Activated CD8-positive, alpha-beta T cell treated with anti-CD3 and anti-CD28 coated beads, Interleukin-2, amount 10 ng/mL, durations not matched to agents 7 days and 5 days (primary cell): ENCODE measurements around the gene RPS3A. TPM values are rescaled to one million over a fixed set of nuclear protein-coding genes. Genes with fewer than 3 reads are reported as not detected.

Source experiments
- ATAC-seq: fragments of 150-1000 bp; cut with Tn5 transposase; one replicate; pipeline ENCODE4 v1.10.0; 2021; ENCODE audit warnings: moderate library complexity
- CTCF ChIA-PET: fragments of 350-600 bp; sonication (Branson Sonifier 250); formaldehyde crosslinking; loops from one replicate; lab custom pipeline; 2021; ENCODE audit warnings: antibody characterized with exemption; lab: Charles Lee
- POLR2A ChIA-PET: fragments of 350-600 bp; sonication (Branson Sonifier 250); formaldehyde crosslinking; loops from one replicate; lab custom pipeline; 2021; ENCODE audit warnings: antibody characterized with exemption; lab: Charles Lee
- DNase-seq: peaks from one replicate; pipeline ENCODE4 v3.0.0-alpha.2; 2020
- H3K27ac Mint-ChIP-seq: one replicate; pipeline ENCODE4 v1.8.0; 2021; ENCODE audit warnings: mild to moderate bottlenecking, mixed read lengths
- H3K27me3 Mint-ChIP-seq: one replicate; pipeline ENCODE4 v1.8.0; 2021; ENCODE audit warnings: low read depth, mixed read lengths
- H3K36me3 Mint-ChIP-seq: one replicate; pipeline ENCODE4 v1.8.0; 2021; ENCODE audit warnings: low read depth, mixed read lengths
- H3K4me1 Mint-ChIP-seq: one replicate; pipeline ENCODE4 v1.8.0; 2021; ENCODE audit warnings: low read depth, mixed read lengths
- H3K4me3 Mint-ChIP-seq: one replicate; pipeline ENCODE4 v1.8.0; 2021; ENCODE audit warnings: mild to moderate bottlenecking, mixed read lengths
- H3K9me3 Mint-ChIP-seq: one replicate; pipeline ENCODE4 v1.8.0; 2022; ENCODE audit warnings: mixed read lengths; ENCODE audit not compliant: insufficient read depth
- total RNA-seq, 2 experiments: library from RNA; stranded (reverse); gene quantifications; one replicate each; pipeline ENCODE4 v1.2.3, GENCODE V29; 2021

RPS3A gene
- total RNA-seq, 2 experiments from 2014 or later: 1,540 to 1,580 TPM

DNA sequence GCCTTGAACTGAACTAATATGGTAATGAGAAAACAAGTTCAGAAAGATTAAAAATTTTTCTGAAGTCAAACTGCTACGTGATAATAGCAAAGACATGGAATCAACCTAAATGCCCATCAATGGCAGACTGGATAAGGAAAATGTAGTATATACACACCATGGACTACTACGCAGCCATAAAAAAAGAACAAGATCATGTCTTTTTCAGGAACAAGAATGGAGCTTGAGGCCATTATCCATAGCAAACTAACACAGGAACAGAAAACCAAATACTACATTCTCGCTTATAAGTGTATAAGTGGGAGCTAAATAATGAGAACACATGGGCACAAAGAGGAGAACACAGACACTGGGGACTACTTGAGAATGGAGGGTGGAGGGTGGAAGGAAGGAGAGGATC is 4.3 kb upstream of the RPS3A start:
- no peak overlapping the region for H3K4me3 Mint-ChIP-seq
- DNase-seq (no peak), ATAC-seq (no peak)
- CTCF ChIA-PET: no interaction called here
- H3K36me3 Mint-ChIP-seq: peaks cover 8% of the 10 kb centered on the region
- no peaks in the 10 kb centered on the region for H3K9me3 Mint-ChIP-seq
- no peak overlapping the region for H3K27ac Mint-ChIP-seq
- POLR2A ChIA-PET: no interaction called here
- H3K4me1 Mint-ChIP-seq: peaks cover 15% of the 10 kb centered on the region
- peaks cover 6% of the 10 kb centered on the region for H3K27me3 Mint-ChIP-seq

DNA sequence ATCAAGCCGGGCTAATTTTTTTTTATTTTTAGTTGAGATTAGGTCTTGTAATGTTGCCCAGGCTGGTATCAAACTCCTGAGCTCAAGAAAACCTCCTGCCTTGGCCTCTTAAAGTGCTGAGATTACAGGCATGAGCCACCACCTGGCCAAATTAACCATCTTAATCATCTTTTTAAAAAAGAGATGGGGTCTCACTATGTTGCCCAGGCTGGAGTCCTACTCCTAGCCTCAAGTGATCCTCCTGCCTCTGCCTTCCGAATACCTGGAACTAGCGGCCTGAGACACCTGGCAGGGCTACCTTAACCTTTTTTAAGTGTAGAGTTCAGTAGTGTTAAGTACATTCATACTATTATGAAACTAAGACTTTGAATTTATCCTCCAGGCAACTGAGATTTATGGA is 1.7 kb upstream of the RPS3A start:
- DNase-seq (no peak), ATAC-seq (no peak)
- CTCF ChIA-PET: interaction anchor here (0.9 kb wide), 1 partner anchor 230 kb away, joined by 4 read pairs; no protein-coding TSS in a partner anchor
- Mint-ChIP-seq H3K36me3 (peaks cover 34% of the 10 kb centered on the region), H3K27ac (peak overlapping the region; percentile 99), H3K4me3 (peak overlapping the region; percentile 34), H3K9me3 (no peaks in the 10 kb centered on the region), H3K4me1 (peaks cover 34% of the 10 kb centered on the region), H3K27me3 (peaks cover 4% of the 10 kb centered on the region)
- POLR2A ChIA-PET: interaction anchor here (2.1 kb wide), 1 partner anchor 82 kb away, joined by 7 read pairs; no protein-coding TSS in a partner anchor

DNA sequence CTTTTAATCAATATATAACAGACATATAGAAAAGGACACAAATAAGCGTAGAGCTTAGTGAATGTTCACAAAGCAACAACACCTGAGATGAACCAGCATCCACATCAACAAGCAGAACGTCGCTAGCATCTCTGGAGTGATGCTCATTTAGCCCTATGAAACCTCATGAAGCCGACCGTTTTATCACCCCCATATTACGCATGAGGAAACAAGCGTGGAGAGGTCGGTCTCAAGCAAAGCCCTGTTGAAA is 524 bp upstream of the RPS3A start:
- Mint-ChIP-seq H3K4me1 (peaks cover 40% of the 10 kb centered on the region), H3K4me3 (peak overlapping the region; percentile 86), H3K27ac (peak overlapping the region; percentile 99), H3K36me3 (peaks cover 41% of the 10 kb centered on the region), H3K9me3 (no peaks in the 10 kb centered on the region), H3K27me3 (peaks cover 4% of the 10 kb centered on the region)
- ChIA-PET POLR2A (interaction anchor here (0.6 to 2.1 kb wide), 9 partner anchors 8 to 1681 kb away, joined by 3 to 7 read pairs (median 3); partner anchors contain the start of genes ARFIP1, LRBA and TIGD4), CTCF (interaction anchor here (0.7 to 1.3 kb wide), 3 partner anchors 9 to 85 kb away, joined by 3 to 4 read pairs (median 4); no protein-coding TSS in a partner anchor)
- no peak for DNase-seq
- no peak for ATAC-seq

DNA sequence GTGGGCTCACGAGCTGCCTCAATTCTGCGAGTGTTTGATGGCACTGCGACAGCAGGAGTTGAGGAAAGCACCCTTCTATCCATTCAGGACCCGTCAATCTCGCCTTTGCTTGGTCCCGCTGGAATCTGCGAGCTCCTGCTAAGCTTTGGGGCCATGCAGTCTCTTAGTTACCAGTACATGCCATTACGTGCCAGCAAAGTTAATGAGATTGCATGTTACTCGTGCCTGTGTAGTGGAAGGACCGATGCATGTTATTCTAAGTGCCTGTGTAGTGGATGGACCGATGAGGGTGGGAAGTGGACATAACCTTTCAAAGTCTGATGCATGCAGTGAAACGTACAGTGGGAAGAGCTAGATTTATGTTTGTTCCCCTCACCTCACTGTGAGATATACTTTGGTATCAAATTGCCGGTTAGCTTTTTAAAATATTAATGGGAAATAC is 569 bp downstream of the RPS3A start:
- CTCF ChIA-PET: interaction anchor here (1.1 to 1.8 kb wide), 4 partner anchors 17 to 87 kb away, joined by 3 to 12 read pairs (median 5); partner anchors contain the start of gene LRBA
- ATAC-seq: peak; percentile 11
- peaks cover 42% of the 10 kb centered on the region for H3K4me1 Mint-ChIP-seq

DNA sequence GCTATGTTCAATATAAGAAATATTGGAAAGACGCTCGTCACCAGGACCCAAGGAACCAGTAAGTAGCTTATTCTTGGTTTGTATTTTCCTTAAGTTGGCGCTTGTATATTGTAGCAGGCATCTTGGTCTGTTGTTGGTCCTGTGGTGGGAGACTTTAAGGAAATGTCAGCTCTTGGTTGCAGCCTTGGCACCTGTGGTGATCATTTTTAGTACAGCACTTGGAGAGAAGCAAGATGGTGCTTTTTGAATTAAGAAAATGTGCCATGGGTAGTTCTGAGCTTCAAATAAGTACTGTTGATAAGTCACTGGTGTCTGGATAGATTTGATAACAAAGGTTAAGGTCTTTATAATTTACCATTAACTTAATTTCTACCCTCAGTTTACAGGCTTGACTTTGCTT is 1.1 kb downstream of the RPS3A start:
- peak overlapping the region; percentile 99 for H3K27ac Mint-ChIP-seq
- peaks cover 42% of the 10 kb centered on the region for H3K4me1 Mint-ChIP-seq
- no peak for ATAC-seq
- H3K36me3 Mint-ChIP-seq: peaks cover 52% of the 10 kb centered on the region
- H3K4me3 Mint-ChIP-seq: peak overlapping the region; percentile 86
- POLR2A ChIA-PET: interaction anchor here (0.6 to 1.3 kb wide), 6 partner anchors 7 to 191 kb away, joined by 3 to 5 read pairs (median 4); partner anchors contain the start of gene LRBA
- no peaks in the 10 kb centered on the region for H3K9me3 Mint-ChIP-seq
- no peak for DNase-seq
- CTCF ChIA-PET: interaction anchor here (0.6 to 1.8 kb wide), 5 partner anchors 17 to 806 kb away, joined by 3 to 12 read pairs (median 5); partner anchors contain the start of gene LRBA
- no peaks in the 10 kb centered on the region for H3K27me3 Mint-ChIP-seq

More for the DNA sequence above, 569 bp downstream of the RPS3A start:
- Mint-ChIP-seq H3K9me3 (no peaks in the 10 kb centered on the region), H3K4me3 (peak overlapping the region; percentile 86), H3K27ac (peak overlapping the region; percentile 99), H3K27me3 (peaks cover 4% of the 10 kb centered on the region), H3K36me3 (peaks cover 52% of the 10 kb centered on the region)
- DNase-seq: no peak
- POLR2A ChIA-PET: interaction anchor here (0.6 to 1.3 kb wide), 6 partner anchors 8 to 190 kb away, joined by 3 to 5 read pairs (median 4); partner anchors contain the start of gene LRBA

DNA sequence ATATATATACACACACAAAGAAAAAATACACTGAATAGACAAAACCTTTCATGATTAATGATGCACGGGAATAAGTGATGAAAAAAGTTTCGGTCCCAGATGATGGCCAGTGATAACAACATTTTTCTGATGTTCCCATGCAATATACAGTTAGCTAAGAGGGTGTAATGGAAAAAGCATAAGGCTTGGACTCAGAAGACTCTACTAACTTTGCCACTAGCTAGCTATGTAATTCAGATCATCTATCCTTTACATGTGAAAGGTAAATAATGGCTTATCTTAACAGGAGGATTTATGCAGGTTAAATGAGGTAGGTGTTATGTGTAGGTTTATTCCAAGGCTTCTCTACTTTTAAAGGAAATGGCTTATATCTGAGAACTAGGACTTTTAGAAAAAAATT is 4.3 kb downstream of the RPS3A start:
- CTCF ChIA-PET: interaction anchor here (1.5 to 4.0 kb wide), 2 partner anchors 13 to 236 kb away, joined by 3 to 20 read pairs; no protein-coding TSS in a partner anchor
- ATAC-seq (no peak), DNase-seq (no peak)
- H3K4me3 Mint-ChIP-seq: no peak overlapping the region
- no peak overlapping the region for H3K27ac Mint-ChIP-seq
- H3K9me3 Mint-ChIP-seq: no peaks in the 10 kb centered on the region
- no peaks in the 10 kb centered on the region for H3K27me3 Mint-ChIP-seq
- peaks cover 32% of the 10 kb centered on the region for H3K4me1 Mint-ChIP-seq
- H3K36me3 Mint-ChIP-seq: peaks cover 70% of the 10 kb centered on the region
- POLR2A ChIA-PET: no interaction called here

DNA sequence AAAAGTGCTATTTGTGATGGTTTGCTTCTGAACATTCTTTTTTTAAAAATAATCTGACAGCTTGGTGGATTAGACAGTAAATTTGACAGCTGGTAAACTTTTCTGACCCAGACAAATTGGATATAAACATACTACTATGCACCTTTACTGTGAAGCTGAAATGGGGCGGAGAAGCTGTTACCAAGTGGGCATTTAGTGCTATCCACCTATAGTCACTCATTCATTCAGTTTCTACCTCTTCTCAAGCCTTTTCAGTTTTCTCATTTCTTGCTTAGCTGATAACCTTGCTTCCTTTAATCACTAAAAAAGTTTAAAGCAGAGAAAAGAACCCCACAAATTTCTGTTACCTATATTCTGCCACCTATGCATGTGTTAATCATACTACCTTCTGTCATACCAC is 5.2 kb downstream of the RPS3A start:
- ChIA-PET CTCF (interaction anchor here (1.5 to 4.0 kb wide), 2 partner anchors 13 to 237 kb away, joined by 3 to 20 read pairs; no protein-coding TSS in a partner anchor), POLR2A (interaction anchor here (0.6 kb wide), 1 partner anchor 143 kb away, joined by 3 read pairs; no protein-coding TSS in a partner anchor)
- H3K27me3 Mint-ChIP-seq: no peaks in the 10 kb centered on the region
- no peaks in the 10 kb centered on the region for H3K9me3 Mint-ChIP-seq
- H3K36me3 Mint-ChIP-seq: peaks cover 67% of the 10 kb centered on the region
- H3K4me3 Mint-ChIP-seq: no peak overlapping the region
- no peak overlapping the region for H3K27ac Mint-ChIP-seq
- DNase-seq (no peak), ATAC-seq (no peak)
- H3K4me1 Mint-ChIP-seq: peaks cover 27% of the 10 kb centered on the region

DNA sequence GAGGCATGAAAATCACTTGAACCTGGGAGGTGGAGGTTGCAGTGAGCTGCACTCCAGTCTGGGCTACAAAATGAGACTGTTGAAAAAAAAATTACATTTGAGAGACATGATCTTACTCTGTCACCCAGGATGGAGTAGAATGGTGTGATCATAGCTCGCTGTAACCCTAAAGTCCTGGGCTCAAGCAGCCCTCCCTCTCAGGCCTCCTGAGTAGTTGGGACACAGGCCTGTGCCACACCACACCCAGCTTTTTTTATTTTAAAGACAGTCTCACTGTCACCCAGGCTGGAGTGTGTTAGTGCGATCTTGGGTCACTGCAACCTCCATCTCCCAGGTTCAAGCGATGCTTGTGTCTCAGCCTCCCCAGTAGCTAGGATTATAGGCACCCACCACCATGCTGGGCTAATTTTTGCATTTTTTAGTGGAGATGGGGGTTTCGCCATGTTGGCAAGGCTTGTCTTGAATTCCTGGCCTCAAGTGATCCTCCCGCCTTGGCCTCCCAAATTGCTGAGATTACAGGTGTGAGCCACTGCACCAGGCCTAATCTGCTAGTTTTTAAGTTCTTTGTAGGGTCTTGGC is 6.1 kb downstream of the RPS3A start:
- Mint-ChIP-seq H3K27ac (no peak overlapping the region), H3K36me3 (peaks cover 59% of the 10 kb centered on the region), H3K9me3 (no peaks in the 10 kb centered on the region), H3K4me3 (no peak overlapping the region), H3K27me3 (no peaks in the 10 kb centered on the region), H3K4me1 (peaks cover 25% of the 10 kb centered on the region)
- DNase-seq (no peak), ATAC-seq (no peak)
- ChIA-PET POLR2A (interaction anchor here (0.6 kb wide), 1 partner anchor 142 kb away, joined by 3 read pairs; no protein-coding TSS in a partner anchor), CTCF (interaction anchor here (4.0 kb wide), 1 partner anchor 12 kb away, joined by 20 read pairs; no protein-coding TSS in a partner anchor)

DNA sequence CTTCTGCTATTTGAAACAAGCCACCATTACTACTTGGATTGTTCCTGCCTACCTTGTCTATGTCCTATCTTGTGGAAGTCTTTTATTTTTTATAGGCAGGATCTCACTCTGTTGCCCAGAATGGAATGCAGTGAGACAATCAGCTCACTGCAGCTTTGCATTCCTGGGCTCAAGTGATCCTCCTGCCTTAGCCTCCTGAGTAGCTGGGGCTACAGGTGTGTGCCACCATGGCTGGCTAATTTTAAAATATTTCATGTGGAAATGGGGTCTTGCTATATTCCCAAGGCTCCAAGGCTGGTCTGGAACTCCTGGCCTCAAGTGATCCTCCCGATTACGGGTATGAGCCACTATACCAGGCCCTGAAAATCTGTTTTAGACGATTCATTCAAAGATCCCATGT is 7.6 kb downstream of the RPS3A start:
- H3K27ac Mint-ChIP-seq: no peak overlapping the region
- H3K27me3 Mint-ChIP-seq: no peaks in the 10 kb centered on the region
- H3K36me3 Mint-ChIP-seq: peaks cover 46% of the 10 kb centered on the region
- no peak overlapping the region for H3K4me3 Mint-ChIP-seq
- ChIA-PET CTCF (interaction anchor here (1.4 kb wide), 1 partner anchor 10 kb away, joined by 3 read pairs; no protein-coding TSS in a partner anchor), POLR2A (no interaction called here)
- DNase-seq (no peak), ATAC-seq (no peak)
- H3K9me3 Mint-ChIP-seq: no peaks in the 10 kb centered on the region
- H3K4me1 Mint-ChIP-seq: peaks cover 15% of the 10 kb centered on the region

DNA sequence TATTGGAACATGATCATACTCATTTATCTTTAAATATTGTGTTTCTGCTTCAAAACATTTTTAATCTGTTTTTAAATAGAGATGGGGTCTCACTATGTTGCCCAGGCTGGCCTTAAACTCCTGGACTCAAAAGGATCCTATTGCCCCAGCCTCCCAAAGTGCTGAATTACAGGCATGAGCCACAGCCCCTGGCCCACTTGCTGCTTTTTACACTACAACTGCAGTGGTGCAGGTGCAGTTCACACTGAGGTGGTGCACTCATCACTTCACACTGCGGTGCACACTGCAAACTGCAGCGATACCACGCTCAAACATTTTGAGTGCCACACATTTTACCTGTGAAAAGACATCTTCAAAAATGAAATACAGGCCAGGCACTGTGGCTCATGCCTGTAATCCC is 10.8 kb downstream of the RPS3A start:
- POLR2A ChIA-PET: interaction anchor here (0.7 kb wide), 1 partner anchor 95 kb away, joined by 4 read pairs; the partner anchor contains the start of gene LRBA
- Mint-ChIP-seq H3K4me1 (no peaks in the 10 kb centered on the region), H3K4me3 (no peak overlapping the region), H3K36me3 (peaks cover 26% of the 10 kb centered on the region), H3K27ac (no peak overlapping the region), H3K9me3 (no peaks in the 10 kb centered on the region), H3K27me3 (no peaks in the 10 kb centered on the region)
- DNase-seq (no peak), ATAC-seq (no peak)
- CTCF ChIA-PET: interaction anchor here (0.7 kb wide), 1 partner anchor 28 kb away, joined by 3 read pairs; no protein-coding TSS in a partner anchor

DNA sequence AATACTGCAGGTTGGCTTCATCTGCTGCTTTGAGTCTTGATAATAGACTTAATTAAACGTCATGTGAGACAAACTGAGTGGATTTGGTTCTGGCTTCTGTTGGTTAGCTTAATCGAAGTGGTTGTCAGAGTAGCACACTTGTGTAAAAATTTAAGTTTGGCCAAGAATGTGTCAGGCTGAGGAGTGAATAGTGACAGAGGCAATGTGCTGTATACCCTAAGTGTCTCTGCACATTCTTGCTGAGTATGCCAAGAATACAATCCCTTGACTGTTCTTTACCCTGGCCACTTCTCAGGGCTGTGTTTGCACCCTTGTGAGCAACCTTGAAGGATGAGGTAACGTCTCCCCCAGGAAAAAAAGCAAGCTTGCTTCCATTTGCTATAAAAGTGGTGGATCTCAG is 14.9 kb downstream of the RPS3A start:
- H3K36me3 Mint-ChIP-seq: peaks cover 8% of the 10 kb centered on the region
- no peak for DNase-seq
- H3K4me1 Mint-ChIP-seq: no peaks in the 10 kb centered on the region
- POLR2A ChIA-PET: interaction anchor here (0.9 kb wide), 1 partner anchor 12 kb away, joined by 3 read pairs; no protein-coding TSS in a partner anchor
- no peaks in the 10 kb centered on the region for H3K9me3 Mint-ChIP-seq
- H3K4me3 Mint-ChIP-seq: no peak overlapping the region
- CTCF ChIA-PET: interaction anchor here (0.9 to 1.1 kb wide), 2 partner anchors 16 to 647 kb away, joined by 3 to 4 read pairs; partner anchors contain the start of gene GATB
- ATAC-seq: no peak
- no peak overlapping the region for H3K27ac Mint-ChIP-seq
- no peaks in the 10 kb centered on the region for H3K27me3 Mint-ChIP-seq
